D721Med (cell line): ENCODE data around the gene SKAP1.

Source experiments
- DNase-seq: peaks from one replicate; pipeline ENCODE4 v3.0.0; 2011; ENCODE audit warnings: low spot score; ENCODE audit not compliant: insufficient read length
- FAIRE-seq: peaks from 2 replicates; lab custom pipeline; 2011; peaks lifted over from hg19 to GRCh38; lab: Jason Lieb, UNC
- CTCF ChIP-seq: IDR thresholded peaks from 2 replicates; pipeline ENCODE4 v1.5.1; 2012; ENCODE audit warnings: mild to moderate bottlenecking, control low read depth; ENCODE audit not compliant: insufficient read depth; ENCODE audit errors: missing control alignments

Gene SKAP1

GRCh38 chr17:48228720-48229119 lies 201.3 kb downstream of the SKAP1 start:
- DNase-seq (no peak), FAIRE-seq (no peak)
- TF ChIP-seq CTCF = peak; percentile 25

- DNase-seq = no peak
- TF ChIP-seq CTCF = no peak
- no peak for FAIRE-seq
These were observed 204.1 kb downstream of the SKAP1 start for GRCh38 chr17:48225725-48226567.

GRCh38 chr17:48223945-48224344 lies 206.1 kb downstream of the SKAP1 start:
- FAIRE-seq = no peak
- no peak for TF ChIP-seq CTCF
- no peak for DNase-seq

GRCh38 chr17:48219617-48220016 lies 210.4 kb downstream of the SKAP1 start:
- no peak for TF ChIP-seq CTCF
- FAIRE-seq (no peak), DNase-seq (no peak)

- FAIRE-seq (no peak), DNase-seq (no peak)
- TF ChIP-seq CTCF = peak; percentile 45
These were observed 214.4 kb downstream of the SKAP1 start for GRCh38 chr17:48215583-48216139.

- DNase-seq (no peak), FAIRE-seq (no peak)
- no peak for TF ChIP-seq CTCF
These were observed 216.2 kb downstream of the SKAP1 start for GRCh38 chr17:48213797-48214196.

GRCh38 chr17:48211787-48212186 lies 218.2 kb downstream of the SKAP1 start:
- no peak for DNase-seq
- no peak for FAIRE-seq
- no peak for TF ChIP-seq CTCF
